GM23338 (cell line): Measurements from ENCODE around the gene RNH1. TPM values are rescaled to one million over a fixed set of nuclear protein-coding genes. Genes with fewer than 3 reads are reported as not detected.

Experiments
- ATAC-seq: fragments of 200-7000 bp; cut with Tn5 transposase; 3 replicates; pipeline ENCODE4 v1.9.1; 2020
- DNase-seq: peaks from one replicate; pipeline ENCODE4 v3.0.0-alpha.2; 2015; ENCODE audit warnings: low spot score
- H2AFZ ChIP-seq: fragments of 200-600 bp; sonication (generic); 2 replicates; pipeline ENCODE4 v1.8.0; 2016; ENCODE audit warnings: antibody characterized with exemption, mild to moderate bottlenecking, moderate library complexity
- H3F3A ChIP-seq: fragments of 200-600 bp; sonication (generic); replicated peaks from 2 replicates; pipeline ENCODE4 v1.8.0; 2017; ENCODE audit warnings: antibody characterized with exemption, mixed run types, low read depth
- H3K27ac ChIP-seq: fragments of 200-600 bp; sonication (generic); 2 replicates; pipeline ENCODE4 v1.6.1; 2016; ENCODE audit warnings: low read depth
- H3K27me3 ChIP-seq: fragments of 200-600 bp; sonication (generic); 2 replicates; pipeline ENCODE4 v1.8.0; 2016; ENCODE audit warnings: mild to moderate bottlenecking, mixed run types, moderate library complexity; ENCODE audit not compliant: insufficient read depth
- H3K36me3 ChIP-seq: fragments of 200-600 bp; sonication (generic); 2 replicates; pipeline ENCODE4 v1.8.0; 2016; ENCODE audit warnings: mild to moderate bottlenecking; ENCODE audit not compliant: insufficient read depth
- H3K4me1 ChIP-seq: fragments of 200-600 bp; sonication (generic); 2 replicates; pipeline ENCODE4 v1.8.0; 2016; ENCODE audit warnings: mild to moderate bottlenecking, moderate library complexity; ENCODE audit not compliant: insufficient read depth
- H3K4me2 ChIP-seq: fragments of 200-600 bp; sonication (generic); 2 replicates; pipeline ENCODE4 v1.7.1; 2017; ENCODE audit warnings: mixed run types
- H3K4me3 ChIP-seq: fragments of 200-600 bp; sonication (generic); 2 replicates; pipeline ENCODE4 v1.6.1; 2016; ENCODE audit warnings: mixed run types
- H3K79me2 ChIP-seq: fragments of 200-600 bp; sonication (generic); replicated peaks from 2 replicates; pipeline ENCODE4 v1.8.0; 2017; ENCODE audit warnings: mild to moderate bottlenecking; ENCODE audit not compliant: insufficient read depth
- H3K9me2 ChIP-seq: fragments of 200-600 bp; sonication (generic); 2 replicates; pipeline ENCODE4 v1.8.0; 2017; ENCODE audit not compliant: insufficient read depth
- H4K20me1 ChIP-seq: fragments of 200-600 bp; sonication (generic); replicated peaks from 2 replicates; pipeline ENCODE4 v1.8.0; 2017; ENCODE audit warnings: mild to moderate bottlenecking; ENCODE audit not compliant: insufficient read depth
- H3K27ac Mint-ChIP-seq: 2 replicates; pipeline ENCODE4 v1.8.0; 2020; ENCODE audit warnings: inconsistent platforms, mild to moderate bottlenecking, moderate library complexity, mixed read lengths
- H3K27me3 Mint-ChIP-seq: 3 replicates; pipeline ENCODE4 v1.8.0; 2022; ENCODE audit warnings: low read depth, mild to moderate bottlenecking, moderate library complexity, mixed read lengths, inconsistent platforms; ENCODE audit not compliant: insufficient read depth, poor library complexity
- H3K36me3 Mint-ChIP-seq: 3 replicates; pipeline ENCODE4 v1.8.0; 2021; ENCODE audit warnings: low read depth, mild to moderate bottlenecking, inconsistent platforms, moderate library complexity, mixed read lengths
- H3K4me1 Mint-ChIP-seq: 3 replicates; pipeline ENCODE4 v1.8.0; 2020; ENCODE audit warnings: mild to moderate bottlenecking, inconsistent platforms, mixed read lengths
- H3K4me3 Mint-ChIP-seq: 3 replicates; pipeline ENCODE4 v1.8.0; 2021; ENCODE audit warnings: moderate library complexity, mild to moderate bottlenecking, inconsistent platforms, mixed read lengths
- H3K9me3 Mint-ChIP-seq: 3 replicates; pipeline ENCODE4 v1.8.0; 2020; ENCODE audit warnings: moderate library complexity, mild to moderate bottlenecking, inconsistent platforms, mixed read lengths
- CREB1 ChIP-seq: fragments of 250-450 bp; sonication (Bioruptor Pico); IDR thresholded peaks from 2 replicates; pipeline ENCODE4 v1.5.0; 2020; ENCODE audit warnings: low read depth, mild to moderate bottlenecking, moderate library complexity
- EZH2 ChIP-seq: fragments of 200-600 bp; sonication (generic); IDR thresholded peaks from one replicate; pipeline ENCODE4 v1.8.0; 2017; ENCODE audit warnings: antibody characterized with exemption, mild to moderate bottlenecking, low read depth; ENCODE audit not compliant: unreplicated experiment
- JUNB ChIP-seq: IDR thresholded peaks from one replicate; pipeline ENCODE4 v1.6.1; 2016; ENCODE audit warnings: antibody characterized with exemption; ENCODE audit not compliant: unreplicated experiment
- STAT1 ChIP-seq: IDR thresholded peaks from one replicate; pipeline ENCODE4 v1.6.1; 2016; ENCODE audit warnings: antibody characterized with exemption; ENCODE audit not compliant: unreplicated experiment
- ZNF114 ChIP-seq: fragments of 250-450 bp; sonication (Bioruptor Pico); IDR thresholded peaks from 2 replicates; pipeline ENCODE4 v1.5.0; 2020; ENCODE audit warnings: mild to moderate bottlenecking, moderate library complexity
- polyA plus RNA-seq: library from polyadenylated mRNA; unstranded; fragments of >200 nt; fragmentation: Nextera tagmentation; extraction: Ambion mirVana; gene quantifications from 2 replicates; pipeline ENCODE4 v1.2.1, GENCODE V29; 2016
- total RNA-seq: library from RNA; depleted of rRNA; stranded (reverse); fragments of >200 nt; shearing (Covaris generic); gene quantifications from 2 replicates; pipeline ENCODE4 v1.2.3, GENCODE V29; 2014
- TF ChIP-seq, protein P1 (sequence below), 2 experiments: fragments of 200-600 bp in 1 of 2; sonication (generic) in 1 of 2; conservative IDR thresholded peaks; 2 replicates each; pipeline versions ENCODE4 v1.5.1 to v1.6.1; 2016 to 2017; ENCODE audit warnings: antibody characterized with exemption in 2 of 2, low read depth in 2 of 2, mild to moderate bottlenecking in 2 of 2, moderate library complexity in 1 of 2

RNH1 gene
- total and polyA plus RNA-seq, 2 experiments from 2014 or later: 33.3 to 56.3 TPM

DNA sequence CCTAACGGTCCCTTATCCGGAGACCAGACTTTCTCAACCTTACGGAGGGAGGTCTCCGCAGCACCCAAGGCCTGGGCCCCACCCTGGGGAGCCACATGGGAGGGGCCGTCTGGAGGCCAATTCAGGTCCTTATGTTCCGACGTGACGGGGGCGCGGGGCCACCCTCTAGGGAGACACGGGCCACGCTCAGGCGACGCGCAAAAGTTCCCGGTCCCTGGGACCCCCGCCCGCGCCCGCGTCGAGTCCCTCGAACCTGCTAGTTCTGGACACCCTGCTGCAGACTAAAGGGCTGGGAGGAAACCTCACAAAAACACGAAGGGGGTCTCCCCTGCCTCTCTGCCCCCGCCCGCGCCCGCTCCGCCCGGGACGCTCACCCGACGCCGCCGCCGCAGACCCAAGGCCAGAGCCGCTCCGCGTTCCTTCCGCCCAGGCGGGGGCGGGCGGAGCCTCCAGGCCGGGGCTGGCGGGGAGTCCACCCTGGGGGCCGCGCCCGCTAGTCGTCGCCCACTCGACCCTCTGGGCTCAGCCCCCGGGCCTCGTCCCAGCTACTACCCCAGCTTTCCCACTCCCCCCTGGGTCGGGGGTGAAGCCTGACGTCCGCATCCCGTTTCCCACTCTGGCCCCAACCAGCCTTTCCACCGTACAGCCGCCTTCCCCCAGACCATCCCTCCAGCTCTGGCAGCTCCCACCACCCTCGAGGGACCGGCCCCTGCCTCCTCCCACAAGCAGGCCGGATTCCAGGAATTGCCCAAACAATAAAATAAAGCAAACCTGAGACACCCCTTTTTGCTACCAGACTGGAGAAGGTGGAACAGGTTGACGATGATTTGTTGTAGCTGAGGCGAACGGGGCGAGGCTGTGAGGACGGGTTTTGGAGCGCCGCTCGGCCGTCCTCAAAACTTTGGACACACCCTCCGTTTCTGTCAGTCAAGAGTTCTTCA is 2.7 kb downstream of the RNH1 start:
- H3K9me3 Mint-ChIP-seq: no peaks in the 10 kb centered on the region
- peaks cover 13% of the 10 kb centered on the region for H3K4me1 Mint-ChIP-seq
- H3F3A ChIP-seq: peaks cover 19% of the 10 kb centered on the region
- H2AFZ ChIP-seq: peak overlapping the region; percentile 63; the same call in 1 of the 2 replicates
- H3K36me3 Mint-ChIP-seq: peaks cover 6% of the 10 kb centered on the region
- H3K27me3 Mint-ChIP-seq: peaks cover 19% of the 10 kb centered on the region
- peaks cover 7% of the 10 kb centered on the region; the same call in 1 of the 2 replicates for H4K20me1 ChIP-seq
- DNase-seq: peak; percentile 57
- TF ChIP-seq CREB1 (CRISPR knock-in tag) (no peak), ZNF114 (no peak), STAT1 (no peak)
- TF ChIP-seq, protein P1, sequence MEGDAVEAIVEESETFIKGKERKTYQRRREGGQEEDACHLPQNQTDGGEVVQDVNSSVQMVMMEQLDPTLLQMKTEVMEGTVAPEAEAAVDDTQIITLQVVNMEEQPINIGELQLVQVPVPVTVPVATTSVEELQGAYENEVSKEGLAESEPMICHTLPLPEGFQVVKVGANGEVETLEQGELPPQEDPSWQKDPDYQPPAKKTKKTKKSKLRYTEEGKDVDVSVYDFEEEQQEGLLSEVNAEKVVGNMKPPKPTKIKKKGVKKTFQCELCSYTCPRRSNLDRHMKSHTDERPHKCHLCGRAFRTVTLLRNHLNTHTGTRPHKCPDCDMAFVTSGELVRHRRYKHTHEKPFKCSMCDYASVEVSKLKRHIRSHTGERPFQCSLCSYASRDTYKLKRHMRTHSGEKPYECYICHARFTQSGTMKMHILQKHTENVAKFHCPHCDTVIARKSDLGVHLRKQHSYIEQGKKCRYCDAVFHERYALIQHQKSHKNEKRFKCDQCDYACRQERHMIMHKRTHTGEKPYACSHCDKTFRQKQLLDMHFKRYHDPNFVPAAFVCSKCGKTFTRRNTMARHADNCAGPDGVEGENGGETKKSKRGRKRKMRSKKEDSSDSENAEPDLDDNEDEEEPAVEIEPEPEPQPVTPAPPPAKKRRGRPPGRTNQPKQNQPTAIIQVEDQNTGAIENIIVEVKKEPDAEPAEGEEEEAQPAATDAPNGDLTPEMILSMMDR (conservative IDR thresholded peaks at IDR 0.05; ENCODE audit: low read depth in 2 of 2): no peak
- H3K27ac ChIP-seq: no peak overlapping the region
- H3K4me3 Mint-ChIP-seq: peak overlapping the region; percentile 97
- H3K4me3 ChIP-seq: peak overlapping the region; percentile 97
- no peaks in the 10 kb centered on the region for H3K9me2 ChIP-seq
- peaks cover 11% of the 10 kb centered on the region for H3K79me2 ChIP-seq
- H3K27me3 ChIP-seq: peaks cover 11% of the 10 kb centered on the region; the same call in 1 of the 2 replicates
- no peak overlapping the region for H3K27ac Mint-ChIP-seq
- ATAC-seq: peak; percentile 13
- H3K4me1 ChIP-seq: peaks cover 9% of the 10 kb centered on the region; the same call in 1 of the 2 replicates
- H3K4me2 ChIP-seq: peak overlapping the region; percentile 99
- no peaks in the 10 kb centered on the region for H3K36me3 ChIP-seq

DNA sequence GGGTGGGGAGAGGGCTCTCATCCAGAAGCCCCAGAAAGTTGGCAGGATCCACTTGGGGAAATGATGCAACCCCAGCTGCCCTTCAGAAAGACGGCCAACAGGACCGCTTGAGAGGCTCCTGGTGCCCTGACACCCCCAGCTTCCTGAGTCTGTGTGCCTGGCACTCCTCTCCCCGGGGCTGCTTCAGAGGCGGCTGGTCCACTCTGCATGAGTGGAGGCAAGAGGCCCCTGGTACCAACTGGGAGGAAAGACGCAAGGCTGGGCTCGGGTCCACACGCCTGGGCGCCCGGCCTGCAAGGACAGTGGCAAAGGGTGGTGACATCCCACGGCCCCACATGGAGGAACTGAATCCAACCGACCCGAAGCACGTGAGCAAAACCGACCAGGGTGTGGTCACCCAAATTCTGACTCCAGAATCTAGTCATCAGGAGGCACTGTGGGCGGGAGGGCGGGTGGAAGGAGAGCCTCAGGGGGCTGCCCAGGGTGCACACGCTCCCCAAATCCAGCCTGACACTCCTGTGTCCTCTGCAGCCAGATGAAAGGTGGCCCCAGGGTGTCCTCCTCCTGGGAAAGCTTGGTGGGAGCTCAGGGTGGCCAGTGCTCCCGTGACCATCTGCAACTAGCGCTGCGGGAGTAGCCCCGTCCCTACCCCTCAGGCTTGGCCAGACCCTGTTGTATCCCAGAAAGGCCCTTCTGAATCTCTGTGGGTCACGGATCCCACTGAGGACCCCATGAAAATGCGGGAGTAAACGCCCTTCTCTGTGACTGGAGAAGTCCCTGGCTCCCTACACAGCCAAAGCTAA is 3.7 kb downstream of the RNH1 start:
- Mint-ChIP-seq H3K27ac (no peak overlapping the region), H3K36me3 (peaks cover 15% of the 10 kb centered on the region), H3K4me1 (peaks cover 13% of the 10 kb centered on the region), H3K4me3 (0 out of 3 replicates have a peak overlapping the region, but pooled peaks have one; percentile 16), H3K9me3 (no peaks in the 10 kb centered on the region), H3K27me3 (peaks cover 19% of the 10 kb centered on the region)
- Histone ChIP-seq H3K9me2 (no peaks in the 10 kb centered on the region), H4K20me1 (peaks cover 7% of the 10 kb centered on the region; the same call in 1 of the 2 replicates), H3K27me3 (peaks cover 11% of the 10 kb centered on the region; the same call in 1 of the 2 replicates), H3K4me3 (peak overlapping the region; percentile 97), H2AFZ (no peak overlapping the region), H3K4me1 (peaks cover 9% of the 10 kb centered on the region; the same call in 1 of the 2 replicates), H3K4me2 (peak overlapping the region; percentile 99), H3K36me3 (no peaks in the 10 kb centered on the region), H3K79me2 (peaks cover 11% of the 10 kb centered on the region), H3F3A (peaks cover 18% of the 10 kb centered on the region), H3K27ac (no peak overlapping the region)
- no peak for TF ChIP-seq EZH2
- TF ChIP-seq JUNB: no peak
- no peak for ATAC-seq
- DNase-seq: no peak
